Natural killer cell (primary cell): ENCODE data around the gene PDE4B. TPM values are rescaled to one million over a fixed set of nuclear protein-coding genes. Genes with fewer than 3 reads are reported as not detected.

ENCODE experiments used
- ATAC-seq, 3 donors: fragments of 150-1000 bp in 2 of 3; fragments of 200-7000 bp in 1 of 3; cut with Tn5 transposase; 1 replicate in 1 of 3; 2 replicates in 2 of 3; pipeline ENCODE4 v1.10.0; 2021; ENCODE audit warnings: mild to moderate bottlenecking in 2 of 3, moderate library complexity in 2 of 3
- DNase-seq, 2 donors: peaks; one replicate each; pipeline versions ENCODE4 v3.0.0 to v3.0.0-alpha.2; 2013 to 2021; ENCODE audit warnings: mixed read lengths in 1 of 2
- H3K27ac ChIP-seq: one replicate; pipeline ENCODE4 v1.5.1; 2013; ENCODE audit warnings: mild to moderate bottlenecking, low read length
- H3K27me3 ChIP-seq: one replicate; pipeline ENCODE4 v1.6.1; 2013; ENCODE audit warnings: low read length; ENCODE audit not compliant: control insufficient read depth, insufficient read depth
- H3K36me3 ChIP-seq: one replicate; pipeline ENCODE4 v1.6.1; 2013; ENCODE audit warnings: low read length; ENCODE audit not compliant: control insufficient read depth, insufficient read depth
- H3K4me1 ChIP-seq: one replicate; pipeline ENCODE4 v1.6.1; 2013; ENCODE audit warnings: low read length; ENCODE audit not compliant: control insufficient read depth, insufficient read depth
- H3K4me3 ChIP-seq: one replicate; pipeline ENCODE4 v1.5.1; 2013; ENCODE audit warnings: low read length
- H3K9me3 ChIP-seq: one replicate; pipeline ENCODE4 v1.6.1; 2013; ENCODE audit warnings: low read length; ENCODE audit not compliant: control insufficient read depth, insufficient read depth
- H3K27ac Mint-ChIP-seq, 2 donors: one replicate each; pipeline ENCODE4 v1.8.0; 2022; ENCODE audit warnings: mild to moderate bottlenecking in 2 of 2, mixed read lengths in 2 of 2, moderate library complexity in 1 of 2
- H3K27me3 Mint-ChIP-seq, 2 donors: one replicate each; pipeline ENCODE4 v1.8.0; 2022; ENCODE audit warnings: low read depth in 2 of 2, mixed read lengths in 2 of 2
- H3K36me3 Mint-ChIP-seq: one replicate; pipeline ENCODE4 v1.8.0; 2022; ENCODE audit warnings: mixed read lengths
- H3K4me1 Mint-ChIP-seq, 2 donors: one replicate each; pipeline ENCODE4 v1.8.0; 2022; ENCODE audit warnings: mixed read lengths in 2 of 2
- H3K4me3 Mint-ChIP-seq: one replicate; pipeline ENCODE4 v1.8.0; 2022; ENCODE audit warnings: mild to moderate bottlenecking, moderate library complexity, mixed read lengths
- H3K9me3 Mint-ChIP-seq, 2 donors: one replicate each; pipeline ENCODE4 v1.8.0; 2022; ENCODE audit warnings: mixed read lengths in 2 of 2
- CTCF ChIP-seq: fragments of 200-600 bp; IDR thresholded peaks from one replicate; pipeline ENCODE4 v1.8.0; 2022; ENCODE audit warnings: antibody characterized with exemption
- WGBS: methylation state at CpG from one replicate; pipeline ENCODE4 v1.1.7; 2013; ENCODE audit warnings: missing lambda C conversion rate; ENCODE audit not compliant: insufficient coverage; 5-methylcytosine and 5-hydroxymethylcytosine counted together
- intact Hi-C: fragments of 100-400 bp; cut with micrococcal nuclease; formaldehyde crosslinking; loops from one replicate; pipeline ENCODE4 v1.14.2; 2022
- total RNA-seq, 4 donors: library from RNA; stranded (reverse); fragments of 120-200 nt in 1 of 4; gene quantifications; one replicate each; pipeline versions ENCODE4 v1.2.3 to v1.2.4, GENCODE V29; 2013 to 2022

Gene PDE4B
- total RNA-seq, 3 donors from 2014 or later (not counting 1 experiment from before 2014, with no cell fraction given), result 18.0 to 42.4 (median 25.5) TPM

DNA sequence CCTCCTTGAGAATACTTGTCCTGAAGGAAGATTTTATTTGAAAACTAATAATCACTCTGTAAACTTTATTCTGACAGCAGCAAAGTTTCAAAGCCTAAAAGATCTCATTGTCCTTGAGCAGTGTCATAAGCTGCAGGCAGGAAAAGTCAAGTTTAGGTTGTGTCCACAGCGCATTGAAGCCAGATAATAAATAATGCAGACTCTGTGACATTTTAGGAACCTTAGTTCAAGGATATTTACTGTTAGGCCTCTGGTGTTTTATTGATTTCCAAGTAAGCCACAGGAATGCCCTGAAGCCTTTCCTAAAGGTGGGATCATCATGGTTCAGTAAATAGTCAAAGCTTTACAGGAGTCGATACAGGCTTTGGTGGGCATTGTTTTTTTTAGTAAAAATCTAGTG, 384.8 kb downstream of the PDE4B start:
- no peak for ATAC-seq
- H3K36me3 ChIP-seq, result no peaks in the 10 kb centered on the region
- no peak for TF ChIP-seq CTCF
- H3K4me1 Mint-ChIP-seq, result no peaks in the 10 kb centered on the region
- no peak overlapping the region for H3K4me3 ChIP-seq
- H3K27ac Mint-ChIP-seq, result no peak overlapping the region
- H3K9me3 Mint-ChIP-seq, result no peaks in the 10 kb centered on the region
- H3K9me3 ChIP-seq, result no peaks in the 10 kb centered on the region
- no peak overlapping the region for H3K27ac ChIP-seq
- H3K4me1 ChIP-seq, result no peaks in the 10 kb centered on the region
- intact Hi-C loops, result no loop called here
- no peaks in the 10 kb centered on the region for H3K27me3 Mint-ChIP-seq
- H3K36me3 Mint-ChIP-seq, result no peaks in the 10 kb centered on the region
- H3K4me3 Mint-ChIP-seq, result no peak overlapping the region
- H3K27me3 ChIP-seq, result no peaks in the 10 kb centered on the region
- 88% methylated on average over 1 of the region's 2 CpGs for WGBS
- DNase-seq, result no peak

- Histone ChIP-seq H3K27ac (no peak overlapping the region), H3K4me1 (no peaks in the 10 kb centered on the region), H3K36me3 (no peaks in the 10 kb centered on the region), H3K27me3 (no peaks in the 10 kb centered on the region), H3K4me3 (no peak overlapping the region), H3K9me3 (no peaks in the 10 kb centered on the region)
- intact Hi-C loops, result no loop called here
- Mint-ChIP-seq H3K4me3 (no peak overlapping the region), H3K9me3 (no peaks in the 10 kb centered on the region), H3K27me3 (no peaks in the 10 kb centered on the region), H3K4me1 (no peaks in the 10 kb centered on the region), H3K27ac (no peak overlapping the region), H3K36me3 (no peaks in the 10 kb centered on the region)
- ATAC-seq (no peak), DNase-seq (peak in 1 of 2 donors; percentile 21)
- TF ChIP-seq CTCF, result no peak
- 0% methylated on average over 3 of the region's 4 CpGs for WGBS
Measured at GRCh38 chr1:66182026-66182425, 389.3 kb downstream of the PDE4B start.

DNA sequence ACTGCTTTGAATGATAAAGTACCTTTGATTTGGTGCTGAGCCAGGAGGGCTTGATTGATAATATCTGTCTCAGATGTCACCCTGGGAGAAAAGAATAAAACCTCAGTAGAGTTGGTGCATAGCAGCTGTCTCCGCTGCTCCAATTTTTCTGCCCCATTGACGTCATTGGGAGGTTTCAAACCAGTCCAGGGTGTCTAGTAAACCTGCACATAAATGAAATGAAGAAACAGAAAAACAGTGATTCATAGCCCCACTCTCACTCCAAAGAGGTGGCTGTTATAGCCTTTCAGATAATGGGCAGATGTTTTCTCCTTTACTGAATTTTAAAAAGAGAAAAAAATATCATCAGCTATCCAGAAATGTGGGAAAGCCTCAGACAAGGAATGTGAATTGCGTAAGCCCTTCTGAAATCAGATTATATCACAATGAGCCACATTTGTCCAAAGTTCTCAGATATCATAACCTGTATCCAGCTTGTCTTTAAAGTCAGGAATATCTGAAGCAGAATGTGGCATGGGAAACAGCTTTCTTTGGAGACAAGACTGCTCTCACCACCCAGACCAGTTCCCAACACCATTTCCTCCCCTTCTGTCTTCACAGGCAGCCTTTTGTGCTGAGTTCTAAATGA, 390.0 kb downstream of the PDE4B start:
- Mint-ChIP-seq H3K27me3 (no peaks in the 10 kb centered on the region), H3K36me3 (no peaks in the 10 kb centered on the region), H3K9me3 (no peaks in the 10 kb centered on the region), H3K4me1 (no peaks in the 10 kb centered on the region), H3K27ac (no peak overlapping the region), H3K4me3 (no peak overlapping the region)
- 72% methylated on average over 3 of the region's 3 CpGs for WGBS
- DNase-seq, result peak in 1 of 2 donors; percentile 66
- ATAC-seq, result peak in 1 of 3 donors; percentile 32
- Histone ChIP-seq H3K4me1 (no peaks in the 10 kb centered on the region), H3K4me3 (no peak overlapping the region), H3K27me3 (no peaks in the 10 kb centered on the region), H3K36me3 (no peaks in the 10 kb centered on the region), H3K9me3 (no peaks in the 10 kb centered on the region), H3K27ac (no peak overlapping the region)
- intact Hi-C loops, result no loop called here
- TF ChIP-seq CTCF, result no peak

DNA sequence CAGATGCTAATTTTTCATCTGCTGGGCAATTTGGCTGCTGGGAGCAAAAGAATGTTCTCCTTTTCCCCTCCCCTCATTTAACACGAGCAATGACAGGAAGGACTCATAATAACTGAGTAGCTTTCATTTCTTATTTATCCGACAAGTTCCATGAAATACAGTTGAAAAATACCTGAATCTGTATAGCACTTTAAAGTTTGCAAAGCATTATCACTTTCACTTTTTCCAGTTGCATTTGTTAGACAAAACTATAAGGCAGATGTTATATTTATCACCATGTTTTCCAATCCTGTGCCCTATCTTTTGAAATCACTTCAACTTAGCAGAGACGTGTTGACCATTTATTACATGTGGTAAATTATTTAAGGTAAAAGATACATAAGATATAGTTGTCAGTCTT, 390.7 kb downstream of the PDE4B start:
- no peaks in the 10 kb centered on the region for H3K36me3 ChIP-seq
- H3K27ac Mint-ChIP-seq, result no peak overlapping the region
- H3K4me3 ChIP-seq, result no peak overlapping the region
- intact Hi-C loops, result no loop called here
- H3K4me1 ChIP-seq, result no peaks in the 10 kb centered on the region
- H3K4me3 Mint-ChIP-seq, result no peak overlapping the region
- no peaks in the 10 kb centered on the region for H3K27me3 Mint-ChIP-seq
- H3K36me3 Mint-ChIP-seq, result no peaks in the 10 kb centered on the region
- no peaks in the 10 kb centered on the region for H3K9me3 Mint-ChIP-seq
- 29% methylated on average over 2 of the region's 3 CpGs for WGBS
- H3K27me3 ChIP-seq, result no peaks in the 10 kb centered on the region
- no peaks in the 10 kb centered on the region for H3K4me1 Mint-ChIP-seq
- no peak for ATAC-seq
- no peaks in the 10 kb centered on the region for H3K9me3 ChIP-seq
- TF ChIP-seq CTCF, result no peak
- no peak overlapping the region for H3K27ac ChIP-seq
- no peak for DNase-seq
